ENCODE results near the gene ZNF410. TPM values are rescaled to one million over a fixed set of nuclear protein-coding genes. Genes with fewer than 3 reads are reported as not detected.

ZNF410 gene
- total and polyA plus RNA-seq, 2 of the 8 experiments (the other 6 are each of a cell fraction or from before 2014, with no cell fraction given) = 11.2 to 18.9 TPM

- no peak overlapping the region for H4K8ac ChIP-seq (ENCODE audit: extremely low read depth, insufficient read depth, low read length)
- H2AK5ac ChIP-seq (ENCODE audit: low read depth, low read length) = no peak overlapping the region
- H2BK12ac ChIP-seq (ENCODE audit: low read depth, low read length) = no peak overlapping the region
- H4K91ac ChIP-seq (replicated peaks; ENCODE audit: insufficient read length, low read length) = no peak overlapping the region
- no peak overlapping the region for H3K14ac ChIP-seq (ENCODE audit: insufficient read length)
- no peaks in the 10 kb centered on the region for H3K79me2 ChIP-seq (ENCODE audit: control insufficient read depth in 1 of 2, insufficient read depth in 2 of 2, low read length in 2 of 2)
- H3K79me1 ChIP-seq (ENCODE audit: low read depth, low read length) = no peaks in the 10 kb centered on the region
- H2BK15ac ChIP-seq (ENCODE audit: low read length) = no peak overlapping the region
- H3K27ac ChIP-seq (ENCODE audit: low read depth, low read length) = no peak overlapping the region
- 87% methylated on average over 2 of the region's 2 CpGs; no CpG with 5 or more reads in 1 of the 2 experiments for WGBS, 2 experiments (ENCODE audit: extremely low coverage in 1 of 2, insufficient coverage in 1 of 2, insufficient read length in 1 of 2, insufficient replicate concordance in 2 of 2, low coverage in 1 of 2, low lambda C conversion rate in 2 of 2, missing lambda C conversion rate in 1 of 2)
- H3K9me3 ChIP-seq (ENCODE audit: insufficient read depth in 2 of 2, low read depth in 1 of 2, low read length in 1 of 2) = no peaks in the 10 kb centered on the region
- H3K4ac ChIP-seq (replicated peaks; ENCODE audit: insufficient read length, low read depth, low read length) = no peak overlapping the region
- H3K27me3 ChIP-seq (replicated peaks in 1 of 4; ENCODE audit: control insufficient read depth in 3 of 4, extremely low read depth in 1 of 4, insufficient read depth in 3 of 4, low read length in 3 of 4) = no peaks in the 10 kb centered on the region
- peaks cover 0 to 1% of the 10 kb centered on the region in 2 experiments for H4K20me1 ChIP-seq (replicated peaks in 1 of 2; ENCODE audit: control insufficient read depth in 1 of 2, insufficient read depth in 2 of 2, low read length in 2 of 2)
- DNase-seq (ENCODE audit: low read depth in 1 of 2, low spot score in 2 of 2) = no peak
- H4K5ac ChIP-seq (ENCODE audit: insufficient read length, low read depth, low read length) = no peak overlapping the region
- no peak overlapping the region for H3K23ac ChIP-seq (ENCODE audit: insufficient read length)
- ChIA-PET POLR2A (ENCODE audit: partially characterized antibody) (interaction anchor here (1.2 kb wide), 1 partner anchor 14 kb away, joined by 3 read pairs; no protein-coding TSS in a partner anchor), CTCF (ENCODE audit: partially characterized antibody) (interaction anchor here (0.6 to 1.0 kb wide), 3 partner anchors 15 to 251 kb away, joined by 3 to 4 read pairs (median 4); no protein-coding TSS in a partner anchor)
- H2BK20ac ChIP-seq (ENCODE audit: low read length) = no peak overlapping the region
- peaks cover 0 to 2% (median 0%) of the 10 kb centered on the region in 4 experiments; a peak in 1 of 7 replicates for H3K4me1 ChIP-seq (replicated peaks in 1 of 4; ENCODE audit: control insufficient read depth in 3 of 4, insufficient read depth in 4 of 4, low read length in 3 of 4)
- no peak overlapping the region for H3K4me2 ChIP-seq (ENCODE audit: insufficient read depth in 1 of 2, low read depth in 2 of 2, low read length in 2 of 2)
- no peak overlapping the region for H2BK5ac ChIP-seq (ENCODE audit: low read depth, low read length)
- no peak overlapping the region for H2BK120ac ChIP-seq (replicated peaks; ENCODE audit: low read depth, low read length)
- no peak overlapping the region for H3K4me3 ChIP-seq (ENCODE audit: extremely low read depth in 1 of 4, insufficient read depth in 2 of 4, low read depth in 3 of 4, low read length in 4 of 4)
- no peak overlapping the region for H3K56ac ChIP-seq (replicated peaks; ENCODE audit: insufficient read length, low read depth, low read length)
- peaks cover 0 to 3% (median 0%) of the 10 kb centered on the region in 4 experiments; a peak in 1 of 8 replicates for H3K36me3 ChIP-seq (ENCODE audit: control insufficient read depth in 2 of 4, insufficient read depth in 4 of 4, low read length in 3 of 4)
- H2AFZ ChIP-seq (ENCODE audit: low read length) = no peak overlapping the region
- no peak overlapping the region for H3K9ac ChIP-seq (replicated peaks in 1 of 4; ENCODE audit: extremely low read depth in 1 of 4, low read depth in 3 of 4, low read length in 3 of 4)
- FAIRE-seq = no peak
- no peaks in the 10 kb centered on the region for H3K23me2 ChIP-seq (ENCODE audit: low read depth, low read length)
- TF ChIP-seq KDM1A (IDR thresholded peaks at IDR 0.05; ENCODE audit: borderline replicate concordance, low read length) (no peak), ATF2 (IDR thresholded peaks at IDR 0.05; ENCODE audit: low read length) (no peak), SIN3A (conservative IDR thresholded peaks at IDR 0.05 in 1 of 2, IDR thresholded peaks at IDR 0.05 in 1 of 2; ENCODE audit: low read depth in 1 of 2, low read length in 2 of 2) (no peak)
- H3K18ac ChIP-seq (ENCODE audit: extremely low read depth, low read length) = no peak overlapping the region
These were observed 86.8 kb downstream of the ZNF410 start for GRCh38 chr14:73973497-73973896.

Measured in H1 (cell line).